Breast epithelium (tissue), 4 donors: ENCODE measurements around the gene ARID1B. TPM values are rescaled to one million over a fixed set of nuclear protein-coding genes. Genes with fewer than 3 reads are reported as not detected.

ENCODE experiments used
- DNase-seq, 2 donors: peaks; one replicate each; pipeline ENCODE4 v3.0.0-alpha.2; 2019; ENCODE audit warnings: low spot score in 2 of 2
- H3K27ac ChIP-seq, 2 donors: fragments of 200-600 bp; sonication (generic) in 1 of 2; one replicate each; pipeline ENCODE4 v1.5.1; 2016 to 2019; ENCODE audit warnings: mild to moderate bottlenecking in 1 of 2
- H3K27me3 ChIP-seq, 2 donors: fragments of 200-600 bp; sonication (generic) in 1 of 2; one replicate each; pipeline versions ENCODE4 v1.5.1 to v1.6.0; 2017 to 2019; ENCODE audit warnings: control low read depth in 1 of 2, mild to moderate bottlenecking in 1 of 2
- H3K36me3 ChIP-seq: fragments of 200-600 bp; one replicate; pipeline ENCODE4 v1.5.1; 2019
- H3K4me1 ChIP-seq, 2 donors: fragments of 200-600 bp; sonication (generic); one replicate each; pipeline ENCODE4 v1.5.1; 2016 to 2019; ENCODE audit warnings: control low read depth in 1 of 2
- H3K4me3 ChIP-seq, 3 donors: fragments of 200-600 bp; sonication (generic); 1 replicate in 2 of 3; 2 replicates in 1 of 3; pipeline ENCODE4 v1.5.1; 2016 to 2019; ENCODE audit warnings: mild to moderate bottlenecking in 3 of 3, moderate library complexity in 2 of 3
- H3K9me3 ChIP-seq, 2 donors: fragments of 200-600 bp; sonication (generic) in 1 of 2; one replicate each; pipeline ENCODE4 v1.5.1; 2016 to 2019; ENCODE audit warnings: control low read depth in 1 of 2
- POLR2A ChIP-seq: fragments of 450-650 bp; IDR thresholded peaks from one replicate; pipeline ENCODE4 v1.6.1; 2016; ENCODE audit warnings: antibody characterized with exemption, mild to moderate bottlenecking, moderate library complexity
- POLR2AphosphoS5 ChIP-seq, 3 donors: sonication (generic); formaldehyde crosslinking; IDR thresholded peaks; one replicate each; pipeline ENCODE4 v1.6.1; 2017; ENCODE audit warnings: antibody characterized with exemption in 3 of 3
- intact Hi-C: fragments of 100-400 bp; cut with DNase I; formaldehyde crosslinking; loops from one replicate; pipeline ENCODE4 v1.15.1; 2023; ENCODE audit warnings: low total_unique reads
- total RNA-seq, 3 donors: library from RNA; depleted of rRNA; stranded (reverse); fragments of >200 nt; gene quantifications; one replicate each; pipeline ENCODE4 v1.1.0, GENCODE V29; 2016
- TF ChIP-seq, protein P1 (sequence below), 3 donors: fragments of 450-650 bp; IDR thresholded peaks; one replicate each; pipeline ENCODE4 v1.5.1; 2016 to 2017; ENCODE audit warnings: antibody characterized with exemption in 3 of 3, mild to moderate bottlenecking in 3 of 3, moderate library complexity in 3 of 3

Gene ARID1B
- total RNA-seq, 3 donors from 2014 or later: 99.9 to 205 (median 131) TPM

DNA sequence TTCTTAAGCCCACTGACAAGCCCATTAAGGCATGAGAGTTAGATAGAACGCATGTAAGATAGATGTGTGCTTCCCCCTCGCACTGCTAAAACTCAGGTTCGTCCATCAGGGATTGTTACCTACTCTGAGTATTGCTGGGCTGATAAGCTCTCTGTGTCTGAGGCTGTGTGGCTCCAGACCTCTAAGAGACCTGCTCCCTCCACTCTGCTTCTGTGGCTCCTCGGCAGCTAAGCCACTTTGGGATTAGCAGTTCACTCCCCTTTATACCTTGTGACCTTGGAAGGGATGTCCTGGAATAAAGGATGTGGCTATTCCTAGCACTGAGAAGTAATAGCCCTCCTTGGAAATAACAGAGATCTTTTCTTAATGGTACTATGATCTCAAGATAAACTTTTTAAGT, 381.3 kb downstream of the ARID1B start:
- intact Hi-C loops: loop anchor here (5.0 kb wide), 1 partner anchor 1411 kb away; no protein-coding TSS in a partner anchor
- Histone ChIP-seq H3K4me1 (no peaks in the 10 kb centered on the region), H3K27ac (no peak overlapping the region), H3K27me3 (no peaks in the 10 kb centered on the region), H3K4me3 (no peak overlapping the region), H3K36me3 (no peaks in the 10 kb centered on the region), H3K9me3 (no peaks in the 10 kb centered on the region)
- TF ChIP-seq, protein P1, sequence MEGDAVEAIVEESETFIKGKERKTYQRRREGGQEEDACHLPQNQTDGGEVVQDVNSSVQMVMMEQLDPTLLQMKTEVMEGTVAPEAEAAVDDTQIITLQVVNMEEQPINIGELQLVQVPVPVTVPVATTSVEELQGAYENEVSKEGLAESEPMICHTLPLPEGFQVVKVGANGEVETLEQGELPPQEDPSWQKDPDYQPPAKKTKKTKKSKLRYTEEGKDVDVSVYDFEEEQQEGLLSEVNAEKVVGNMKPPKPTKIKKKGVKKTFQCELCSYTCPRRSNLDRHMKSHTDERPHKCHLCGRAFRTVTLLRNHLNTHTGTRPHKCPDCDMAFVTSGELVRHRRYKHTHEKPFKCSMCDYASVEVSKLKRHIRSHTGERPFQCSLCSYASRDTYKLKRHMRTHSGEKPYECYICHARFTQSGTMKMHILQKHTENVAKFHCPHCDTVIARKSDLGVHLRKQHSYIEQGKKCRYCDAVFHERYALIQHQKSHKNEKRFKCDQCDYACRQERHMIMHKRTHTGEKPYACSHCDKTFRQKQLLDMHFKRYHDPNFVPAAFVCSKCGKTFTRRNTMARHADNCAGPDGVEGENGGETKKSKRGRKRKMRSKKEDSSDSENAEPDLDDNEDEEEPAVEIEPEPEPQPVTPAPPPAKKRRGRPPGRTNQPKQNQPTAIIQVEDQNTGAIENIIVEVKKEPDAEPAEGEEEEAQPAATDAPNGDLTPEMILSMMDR (IDR thresholded peaks at IDR 0.05): no peak
- TF ChIP-seq POLR2AphosphoS5 (IDR thresholded peaks at IDR 0.05) (no peak), POLR2A (no peak)
- DNase-seq: no peak

GRCh38 chr6:157158897-157159296, 381.7 kb downstream of the ARID1B start:
- Histone ChIP-seq H3K4me3 (no peak overlapping the region), H3K27ac (no peak overlapping the region), H3K9me3 (no peaks in the 10 kb centered on the region), H3K27me3 (no peaks in the 10 kb centered on the region), H3K36me3 (no peaks in the 10 kb centered on the region), H3K4me1 (no peaks in the 10 kb centered on the region)
- TF ChIP-seq, protein P1 (IDR thresholded peaks at IDR 0.05): no peak
- TF ChIP-seq POLR2AphosphoS5 (IDR thresholded peaks at IDR 0.05): no peak
- TF ChIP-seq POLR2A: no peak
- intact Hi-C loops: loop anchor here (5.0 kb wide), 1 partner anchor 1412 kb away; no protein-coding TSS in a partner anchor
- DNase-seq: no peak

DNA sequence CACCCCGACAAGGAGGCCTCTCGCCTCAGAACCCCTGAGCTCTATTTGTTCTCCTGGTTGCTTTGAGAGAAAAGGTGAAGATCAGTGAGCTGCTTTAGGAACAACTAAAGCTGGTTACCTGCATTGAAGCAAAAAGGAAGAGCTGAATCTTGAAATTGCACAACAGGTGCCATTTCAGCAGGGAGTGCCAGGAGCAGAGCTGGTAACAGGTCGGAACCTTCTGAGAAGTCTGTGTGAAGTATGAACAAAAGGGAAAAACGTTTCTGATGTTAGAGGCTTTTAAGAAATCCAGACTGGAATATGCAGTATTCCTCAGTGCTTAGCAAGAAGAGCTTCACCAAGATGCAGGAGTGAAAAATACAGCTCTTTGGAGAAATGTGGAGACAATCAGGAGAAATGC, 382.2 kb downstream of the ARID1B start:
- Histone ChIP-seq H3K36me3 (no peaks in the 10 kb centered on the region), H3K27me3 (no peaks in the 10 kb centered on the region), H3K27ac (no peak overlapping the region), H3K4me3 (no peak overlapping the region), H3K9me3 (no peaks in the 10 kb centered on the region), H3K4me1 (no peaks in the 10 kb centered on the region)
- DNase-seq: no peak
- TF ChIP-seq, protein P1 (IDR thresholded peaks at IDR 0.05): no peak
- TF ChIP-seq POLR2AphosphoS5 (IDR thresholded peaks at IDR 0.05) (no peak), POLR2A (no peak)
- intact Hi-C loops: loop anchor here (5.0 kb wide), 1 partner anchor 1412 kb away; no protein-coding TSS in a partner anchor

GRCh38 chr6:157161912-157162311, 384.7 kb downstream of the ARID1B start:
- Histone ChIP-seq H3K9me3 (no peaks in the 10 kb centered on the region), H3K4me3 (no peak overlapping the region), H3K4me1 (no peaks in the 10 kb centered on the region), H3K27ac (no peak overlapping the region), H3K27me3 (no peaks in the 10 kb centered on the region), H3K36me3 (no peaks in the 10 kb centered on the region)
- intact Hi-C loops: no loop called here
- TF ChIP-seq, protein P1 (IDR thresholded peaks at IDR 0.05): no peak
- TF ChIP-seq POLR2A: no peak
- no peak for DNase-seq

GRCh38 chr6:157162766-157163433, 385.7 kb downstream of the ARID1B start:
- no peaks in the 10 kb centered on the region for H3K27me3 ChIP-seq
- H3K4me3 ChIP-seq: no peak overlapping the region
- H3K36me3 ChIP-seq: no peaks in the 10 kb centered on the region
- H3K4me1 ChIP-seq: no peaks in the 10 kb centered on the region
- intact Hi-C loops: no loop called here
- TF ChIP-seq POLR2A (no peak), POLR2AphosphoS5 (IDR thresholded peaks at IDR 0.05) (no peak)
- TF ChIP-seq, protein P1 (IDR thresholded peaks at IDR 0.05): no peak
- H3K27ac ChIP-seq: no peak overlapping the region
- H3K9me3 ChIP-seq: no peaks in the 10 kb centered on the region
- no peak for DNase-seq
